ENCODE data around the gene CLPX.
"Not testable (repeated sequence)": the region's sequence is repeated elsewhere in the genome, so short reads cannot be mapped to it uniquely, and the experiment has no call there.

Gene CLPX

DNA sequence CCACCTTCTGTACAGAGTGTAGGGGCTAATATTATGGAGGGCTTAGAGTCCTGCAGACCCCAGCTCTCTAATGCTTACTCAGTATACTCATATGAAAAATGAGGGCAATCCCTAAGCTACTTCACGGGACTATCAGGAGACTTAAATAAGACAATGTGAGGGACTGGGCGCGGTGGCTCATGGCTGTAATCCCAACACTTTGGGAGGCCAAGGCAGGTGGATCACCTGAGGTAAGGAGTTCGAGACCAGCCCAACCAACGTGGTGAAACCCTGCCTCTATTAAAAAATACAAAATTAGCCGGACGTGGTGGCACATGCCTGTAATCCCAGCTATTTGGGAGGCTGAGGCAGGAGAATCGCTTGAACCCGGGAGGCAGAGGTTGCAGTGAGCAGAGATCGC is 85.3 kb downstream of the CLPX start:
- not testable (repeated sequence) for DNase-seq

DNA sequence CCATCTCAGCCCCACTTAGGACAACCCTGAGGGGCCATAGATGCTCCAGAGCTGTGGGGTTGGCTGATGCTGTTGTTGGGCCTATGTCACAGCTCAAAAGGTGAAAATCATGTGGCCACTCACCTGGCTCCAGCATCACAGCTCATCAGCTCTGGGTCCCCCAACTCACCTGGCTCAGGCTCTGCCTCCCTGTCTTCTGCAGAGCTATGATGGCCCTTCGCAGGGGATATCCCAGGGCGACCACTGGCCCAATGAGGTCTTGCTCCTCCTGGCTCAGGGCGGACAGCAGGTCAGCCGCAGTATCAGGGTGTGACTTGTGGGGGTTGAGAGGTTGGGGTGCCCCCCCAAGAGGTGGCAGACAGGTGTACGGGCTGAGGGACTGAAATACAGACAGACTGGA is 85.8 kb downstream of the CLPX start:
- DNase-seq, result no peak
